GM19467 (cell line): ENCODE results near the gene ABAT.
"Not testable (repeated sequence)": the region's sequence is repeated elsewhere in the genome, so short reads cannot be mapped to it uniquely, and the experiment has no call there.

Experiments
- ATAC-seq: cut with Tn5 transposase; IDR thresholded peaks from one replicate; pipeline ENCODE4 v1.9.1; 2021; ENCODE audit warnings: mild to moderate bottlenecking, moderate library complexity; ENCODE audit not compliant: unreplicated experiment

ABAT gene

DNA sequence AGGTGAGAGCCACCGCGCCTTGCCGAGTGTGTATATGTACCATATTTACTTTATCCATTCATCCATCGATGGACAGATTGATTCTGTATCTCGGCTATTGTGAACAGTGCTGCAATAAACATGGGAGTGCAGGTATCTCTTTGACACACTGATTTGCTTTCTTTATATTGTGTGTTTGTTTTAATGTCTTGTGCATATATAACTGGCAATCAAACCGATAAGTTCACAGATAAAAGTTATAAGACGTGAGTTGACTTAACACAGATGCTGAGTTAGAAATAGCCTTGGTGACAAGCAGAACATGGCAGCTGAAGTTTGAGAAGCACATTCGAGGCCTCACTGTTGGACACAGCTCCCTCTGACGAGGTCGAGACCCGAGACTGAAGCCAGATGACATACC, 99.8 kb downstream of the ABAT start:
- ATAC-seq, result no peak

DNA sequence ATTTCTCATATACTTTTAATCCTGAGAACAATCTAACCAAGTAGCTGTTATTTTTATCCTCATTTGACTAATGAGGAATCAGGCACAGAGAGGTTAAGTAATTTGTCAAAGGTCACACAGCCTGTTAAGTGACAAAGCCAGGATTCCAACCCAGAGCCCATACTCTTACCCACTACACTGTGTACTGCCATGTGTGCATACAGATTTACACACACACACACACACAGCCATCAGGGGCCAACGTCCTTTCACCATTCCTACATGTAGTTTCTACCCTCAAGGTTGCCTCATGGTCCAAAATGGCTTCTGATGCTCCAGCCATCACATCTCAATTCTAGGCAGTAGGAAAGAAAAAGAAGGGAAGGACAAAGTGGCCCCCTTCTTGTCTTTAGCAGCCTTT, 100.9 kb downstream of the ABAT start:
- no peak for ATAC-seq

DNA sequence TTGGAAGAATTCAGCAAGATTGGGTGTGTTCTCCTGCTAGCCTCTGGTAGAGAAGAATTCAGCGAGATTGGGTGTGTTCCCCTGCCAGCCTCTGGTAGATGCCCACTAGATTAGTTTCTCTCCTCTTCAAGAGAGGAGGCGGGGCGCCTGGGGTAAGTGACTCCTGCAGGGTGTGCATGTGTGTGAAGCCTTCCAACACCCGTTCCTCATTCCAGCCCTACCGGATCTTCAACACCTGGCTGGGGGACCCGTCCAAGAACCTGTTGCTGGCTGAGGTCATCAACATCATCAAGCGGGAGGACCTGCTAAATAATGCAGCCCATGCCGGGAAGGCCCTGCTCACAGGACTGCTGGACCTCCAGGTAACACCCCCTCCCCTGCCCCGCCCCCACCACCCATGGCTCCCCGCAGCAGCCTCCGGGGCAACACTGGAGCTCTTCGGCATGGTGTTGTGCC, 101.7 kb downstream of the ABAT start:
- no peak for ATAC-seq

DNA sequence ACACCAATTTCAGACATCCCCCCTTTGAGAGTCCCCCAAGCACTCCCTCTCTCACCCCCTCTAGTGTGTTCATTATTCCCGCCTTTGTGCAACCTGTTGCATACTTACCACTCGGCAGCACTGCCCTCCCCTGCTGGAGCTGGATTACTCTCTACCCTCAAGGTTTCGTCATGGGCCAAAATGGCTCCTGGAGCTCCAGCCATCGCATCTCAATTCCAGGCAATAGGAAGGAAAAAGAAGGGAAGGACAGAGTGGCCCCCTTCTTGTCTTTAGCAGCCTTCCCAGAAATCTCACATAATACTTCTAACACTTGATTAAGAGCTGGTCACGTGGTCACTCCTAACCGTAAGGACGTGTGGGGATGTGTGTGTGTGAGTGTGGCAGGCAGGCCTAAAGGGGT, 102.8 kb downstream of the ABAT start:
- no peak for ATAC-seq

DNA sequence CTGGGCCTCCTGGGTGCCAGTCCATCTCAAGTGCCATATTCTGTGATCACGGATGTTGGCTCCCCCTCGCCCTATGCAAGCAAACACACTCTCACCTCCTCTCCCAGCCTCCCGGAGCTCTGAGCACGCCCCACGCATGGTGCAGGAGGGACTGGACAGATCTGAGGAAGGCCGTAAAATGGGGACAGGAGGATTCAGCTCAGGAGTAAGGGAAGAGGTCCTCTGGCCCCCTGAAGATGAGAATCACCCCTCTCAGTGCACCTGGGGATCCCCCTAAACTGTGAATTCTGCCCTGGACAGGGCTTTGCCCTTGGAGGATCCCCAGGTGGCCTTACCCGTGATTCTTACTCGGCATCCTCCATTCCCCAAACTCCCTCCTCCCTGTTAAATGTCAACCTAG, 107.4 kb downstream of the ABAT start:
- ATAC-seq, result no peak

DNA sequence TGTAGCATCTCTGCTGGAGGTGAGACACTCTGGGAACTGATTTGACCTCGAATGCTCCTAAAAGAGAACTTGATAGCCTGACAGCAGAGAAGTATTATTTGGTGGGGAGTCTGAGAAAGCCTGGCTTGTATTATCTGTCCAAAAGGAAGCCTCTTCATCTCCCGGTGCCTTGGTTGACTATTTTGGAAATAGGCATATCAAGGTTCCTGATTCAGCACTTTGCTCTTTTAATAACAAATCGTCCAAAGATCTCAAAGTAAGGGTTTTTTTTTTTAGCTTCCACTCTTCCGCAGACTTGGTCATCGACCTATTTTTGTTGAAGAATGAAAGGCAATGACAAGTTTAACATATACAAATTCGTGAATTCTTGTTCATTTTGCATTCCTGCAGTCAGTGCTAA, 108.3 kb downstream of the ABAT start:
- no peak for ATAC-seq

DNA sequence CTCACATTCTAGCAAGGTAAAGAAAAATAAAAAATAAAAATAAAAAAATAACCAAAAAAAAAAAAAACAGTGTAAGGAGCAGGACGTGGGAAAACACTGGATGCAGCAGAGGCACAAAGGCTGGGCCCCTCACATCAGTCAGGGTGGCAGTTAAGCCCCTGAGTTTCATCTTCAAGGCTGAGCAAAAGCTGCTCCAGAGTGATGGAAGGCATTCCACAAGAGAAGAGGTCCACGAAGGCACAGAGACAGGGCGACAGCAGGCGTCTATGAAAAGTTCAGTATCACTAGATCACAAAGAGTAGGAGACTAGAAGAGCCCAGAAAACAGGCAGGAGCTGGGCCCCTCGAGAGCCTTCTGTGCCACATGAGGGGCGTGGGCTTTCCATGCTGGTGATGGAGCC, 111.0 kb downstream of the ABAT start:
- ATAC-seq, result no peak

DNA sequence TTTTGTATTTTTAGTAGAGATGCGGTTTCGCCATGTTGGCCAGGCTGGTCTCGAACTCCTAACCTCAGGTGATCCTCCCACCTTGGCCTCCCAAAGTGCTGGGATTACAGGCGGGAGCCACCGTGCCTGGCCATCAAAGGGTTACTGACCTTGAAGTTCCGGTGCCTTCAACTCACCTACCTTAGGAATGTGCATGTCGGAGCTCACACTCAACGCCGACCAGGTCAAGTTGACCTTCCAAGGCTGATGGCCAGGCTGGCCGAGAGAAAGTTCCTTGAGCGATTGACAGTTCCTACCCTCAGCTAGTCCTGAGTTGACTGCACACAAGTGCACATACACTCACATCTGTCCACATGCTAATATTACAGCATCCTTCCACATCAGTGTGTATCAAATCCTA, 111.9 kb downstream of the ABAT start:
- not testable (repeated sequence) for ATAC-seq

DNA sequence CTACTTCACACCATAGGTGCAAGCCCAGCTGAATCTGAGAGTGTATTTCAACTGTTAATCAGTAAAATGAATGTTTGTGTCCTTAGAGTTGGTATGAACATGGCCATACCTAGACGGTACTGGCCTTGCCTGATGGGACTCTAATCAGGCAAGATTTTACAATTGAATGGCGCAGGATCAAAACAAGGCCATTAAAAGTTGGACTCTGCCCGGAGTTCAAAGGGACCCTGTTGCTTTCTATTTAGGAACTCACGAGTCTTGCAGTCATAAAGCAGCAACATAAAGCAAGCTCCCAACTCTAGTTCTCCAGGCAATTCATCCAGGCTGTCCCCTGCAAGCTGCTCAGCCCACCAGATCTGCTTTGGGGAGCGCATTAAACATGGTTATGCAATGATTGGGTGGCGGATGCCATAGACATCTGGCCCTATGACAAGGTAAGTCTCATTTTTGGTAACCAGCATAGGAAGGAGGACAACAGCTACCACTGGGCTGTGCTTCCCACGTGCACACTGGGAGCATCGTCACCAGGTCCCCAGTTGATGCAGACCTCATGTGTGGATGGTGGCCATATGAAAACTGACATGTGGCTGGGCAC, 114.3 kb downstream of the ABAT start:
- no peak for ATAC-seq

DNA sequence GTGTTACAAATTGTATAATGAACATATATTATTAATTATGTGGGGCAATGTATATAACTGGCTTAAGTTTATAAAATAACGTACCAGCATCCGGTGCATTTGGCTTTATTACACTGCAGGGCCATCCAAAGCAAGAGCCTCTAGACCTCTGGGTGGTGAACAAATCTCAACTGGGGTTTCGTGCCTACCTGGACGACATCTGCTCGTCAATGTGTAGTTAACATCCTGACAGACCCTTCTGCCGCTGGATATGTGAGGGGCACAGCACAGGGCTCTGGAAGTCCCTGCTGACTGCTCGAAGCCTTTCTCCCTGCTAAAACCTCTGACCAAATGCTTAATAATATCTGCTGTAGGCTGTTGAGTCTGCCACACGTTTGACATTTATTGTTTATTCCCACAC, 120.7 kb downstream of the ABAT start:
- no peak for ATAC-seq

DNA sequence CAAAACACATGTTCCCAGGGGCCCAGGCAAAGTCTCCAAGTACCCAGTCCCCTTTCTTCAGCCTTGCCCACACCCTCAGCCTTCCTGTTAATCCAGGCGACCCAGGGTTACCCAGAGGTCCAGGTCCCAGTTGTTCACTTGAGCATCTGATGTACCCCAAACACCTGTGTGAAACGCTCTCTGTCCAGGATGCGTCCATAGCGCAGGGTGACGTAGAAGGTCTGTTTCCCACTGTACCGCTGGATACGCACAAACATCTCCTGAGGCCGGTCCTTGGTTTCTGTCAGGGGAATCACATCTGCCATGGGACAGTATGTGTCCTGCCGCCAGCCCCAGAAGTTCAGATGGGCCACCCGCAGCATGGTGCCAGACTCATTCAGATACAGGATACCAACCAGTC, 121.4 kb downstream of the ABAT start:
- ATAC-seq, result no peak

DNA sequence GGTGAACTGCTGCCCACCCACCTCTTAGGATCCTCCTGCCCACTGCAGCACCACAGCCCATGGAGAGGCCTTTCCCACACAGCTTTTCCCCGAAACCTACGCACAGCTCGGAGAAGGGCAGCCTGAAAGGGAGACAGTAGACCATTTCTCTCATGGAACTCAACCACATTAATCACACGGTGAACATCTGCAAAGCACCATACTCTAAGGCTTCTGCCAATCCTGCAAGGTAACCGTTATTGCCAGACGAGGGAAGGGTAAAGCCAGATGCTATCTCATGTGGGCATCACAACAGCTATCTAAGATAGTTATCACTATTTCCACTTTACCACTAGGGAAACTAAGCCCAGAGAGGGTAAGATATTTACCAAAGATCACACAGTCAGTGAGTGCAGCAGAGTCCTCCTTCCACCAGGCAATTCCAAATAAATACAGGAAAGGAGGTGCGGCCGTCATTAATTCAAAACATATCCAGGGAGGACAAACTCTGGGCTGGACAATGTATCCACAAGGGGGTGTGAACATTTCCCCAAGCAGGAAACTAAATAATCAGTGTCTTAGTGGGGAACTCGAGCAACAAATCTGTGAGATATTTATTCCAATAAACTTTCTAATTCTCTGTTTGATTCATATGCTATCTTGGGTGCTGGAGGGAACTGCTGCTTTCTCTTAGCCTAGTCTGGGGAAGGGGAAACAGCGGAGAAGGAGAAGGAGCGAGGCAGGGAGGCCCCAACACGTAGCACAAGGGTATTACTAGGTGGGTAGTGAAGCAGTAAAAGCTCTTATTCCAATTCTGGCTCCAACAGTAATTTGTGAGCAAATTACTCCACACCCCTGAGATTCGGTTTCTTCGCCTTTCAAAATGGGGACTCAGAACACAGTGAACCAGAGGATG, 122.3 kb downstream of the ABAT start:
- ATAC-seq, result no peak

DNA sequence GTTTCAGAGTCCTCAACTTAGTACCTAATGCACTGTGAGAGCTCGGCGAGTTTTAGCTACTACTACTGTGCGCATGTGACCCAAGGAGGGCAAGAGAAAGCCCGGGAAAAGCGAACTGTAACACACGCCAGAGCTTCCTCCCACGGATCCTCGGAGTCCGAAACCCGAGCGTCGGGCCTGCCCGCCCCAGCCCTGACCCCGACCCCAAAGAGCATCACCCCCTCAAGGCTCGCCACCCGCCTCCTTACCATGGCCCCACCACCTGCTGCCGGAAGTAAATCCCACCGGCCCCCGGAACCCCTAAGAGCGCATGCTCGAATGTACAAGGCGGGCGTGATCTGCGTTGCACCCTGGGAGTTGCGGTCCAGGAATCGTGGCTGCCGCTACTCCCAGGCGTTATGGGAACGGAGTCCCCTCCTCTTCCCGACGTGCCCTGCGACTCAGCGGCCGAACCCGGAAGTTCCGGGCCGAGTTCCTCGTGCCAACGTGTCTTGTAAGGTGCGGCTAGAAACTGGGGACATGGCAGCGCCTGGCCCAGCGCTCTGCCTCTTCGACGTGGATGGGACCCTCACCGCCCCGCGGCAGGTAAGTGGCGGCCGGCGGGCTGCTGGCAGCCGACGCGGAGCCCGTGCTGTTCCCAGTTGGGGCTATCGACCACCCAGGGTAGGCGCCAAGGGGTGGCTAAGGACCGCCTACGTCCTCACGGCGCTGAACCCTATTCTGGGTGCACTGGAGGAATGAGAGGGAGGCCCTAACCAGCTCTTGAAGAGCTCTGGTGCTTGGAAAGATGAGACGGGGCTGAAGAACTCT, 123.2 kb downstream of the ABAT start, which contains the start of the genes PMM2 and TMEM186:
Gene PMM2, plus strand, starts transcription at position 476 of the 810 bp plus-strand sequence. Its CDS starts 44 bp downstream, at position 520.
Gene TMEM186, minus strand, starts transcription at position 276 of the 810 bp plus-strand sequence. Its CDS starts 25 bp downstream, at position 251.
- peak; percentile 94 for ATAC-seq

DNA sequence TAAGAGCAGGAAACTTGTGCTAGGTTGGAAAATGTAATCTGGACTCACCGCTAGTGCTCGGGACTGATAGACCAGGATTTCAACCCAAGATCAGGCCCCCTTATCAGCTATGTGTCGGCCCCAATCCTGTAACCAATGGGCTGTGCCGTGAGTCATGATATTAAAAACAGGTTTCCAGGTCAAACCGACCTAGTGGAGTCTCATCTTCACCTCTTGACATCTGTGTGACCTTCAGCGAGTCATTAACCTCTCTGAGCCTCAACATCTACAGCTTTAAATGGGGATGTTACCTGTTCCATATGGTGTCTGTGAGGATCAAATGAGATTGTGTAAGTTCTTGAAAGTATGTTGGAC, 123.7 kb downstream of the ABAT start:
- ATAC-seq, result peak; percentile 1

DNA sequence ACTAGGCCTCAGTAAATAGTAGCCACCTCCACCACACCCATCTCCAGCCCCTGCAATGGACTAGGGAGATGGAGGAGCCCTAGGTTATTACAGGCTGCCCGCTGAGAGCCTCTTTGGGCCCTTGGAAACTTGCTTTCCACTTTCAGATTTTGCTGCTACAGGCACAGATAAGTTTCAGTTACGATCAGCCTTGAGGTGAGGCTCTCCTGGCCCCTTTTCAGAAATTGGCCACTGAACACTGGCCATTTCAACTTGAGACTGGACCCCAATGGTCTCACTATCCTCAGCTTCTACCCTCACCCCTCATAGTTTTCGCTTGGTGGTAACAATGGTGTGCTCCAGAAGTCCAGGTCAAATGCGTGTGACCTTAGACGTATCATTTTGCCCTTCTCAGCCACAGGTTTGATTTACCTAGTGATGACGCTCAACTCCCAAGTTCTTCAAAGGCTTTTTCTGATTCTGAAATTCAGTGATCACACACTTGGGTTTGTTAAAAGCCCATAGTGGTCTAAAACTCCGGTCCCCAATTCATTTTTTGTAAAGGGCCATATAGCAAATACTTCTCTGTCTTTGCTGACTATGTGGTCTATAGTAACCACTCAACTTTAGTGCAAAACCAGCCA, 124.2 kb downstream of the ABAT start:
- no peak for ATAC-seq

DNA sequence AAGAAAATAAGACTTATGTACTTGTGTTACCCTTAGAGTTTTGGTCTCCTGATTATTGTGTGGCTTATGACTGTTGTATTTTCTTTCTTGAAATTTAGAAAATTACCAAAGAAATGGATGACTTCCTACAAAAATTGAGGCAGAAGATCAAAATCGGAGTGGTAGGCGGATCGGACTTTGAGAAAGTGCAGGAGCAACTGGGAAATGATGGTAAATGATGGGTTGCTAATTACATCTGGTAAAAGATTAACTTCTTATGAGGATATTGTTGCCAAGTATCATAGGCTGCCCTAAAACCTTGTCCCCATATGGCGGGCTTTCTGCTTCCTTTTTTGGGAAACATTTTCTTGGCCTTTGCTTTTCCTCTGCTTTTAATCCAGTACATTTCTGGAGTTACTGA, 127.3 kb downstream of the ABAT start:
- no peak for ATAC-seq

DNA sequence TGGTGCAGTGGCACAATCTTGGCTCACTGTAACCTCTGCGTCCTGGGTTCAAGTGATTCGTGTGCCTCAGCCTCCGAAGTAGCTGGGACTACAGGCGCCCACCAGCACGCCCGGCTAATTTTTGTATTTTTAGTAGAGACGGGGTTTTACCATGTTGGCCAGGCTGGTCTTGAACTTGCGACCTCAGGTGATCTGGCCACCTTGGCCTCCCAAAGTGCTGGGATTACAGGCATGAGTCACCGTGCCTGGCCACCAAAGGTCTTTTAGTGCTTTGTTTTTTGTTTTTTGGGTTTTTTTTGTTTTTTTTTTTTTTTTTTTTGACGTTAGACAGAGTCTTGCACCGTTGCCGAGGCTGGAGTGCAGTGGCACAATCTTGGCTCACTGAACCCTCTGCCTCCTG, 129.3 kb downstream of the ABAT start:
- not testable (repeated sequence) for ATAC-seq

DNA sequence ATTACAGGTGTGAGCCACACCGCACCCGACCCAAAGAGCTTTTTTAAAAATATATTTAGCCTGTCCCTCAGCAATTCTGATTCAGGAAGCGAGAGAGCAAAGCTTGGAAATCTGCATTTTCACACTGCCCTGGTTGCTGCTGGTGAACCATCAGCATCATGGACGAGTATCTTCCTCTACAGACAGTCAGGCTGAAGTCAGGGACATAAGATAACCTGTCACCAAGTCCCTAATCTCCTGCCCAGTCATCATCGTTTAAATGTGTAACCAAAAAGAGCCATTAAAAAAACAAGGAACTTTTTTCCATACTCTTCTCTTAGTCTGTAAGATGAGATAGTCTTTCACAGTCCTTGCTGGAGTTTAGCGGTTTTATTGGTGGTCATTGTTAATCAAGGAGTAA, 129.9 kb downstream of the ABAT start:
- ATAC-seq, result no peak

DNA sequence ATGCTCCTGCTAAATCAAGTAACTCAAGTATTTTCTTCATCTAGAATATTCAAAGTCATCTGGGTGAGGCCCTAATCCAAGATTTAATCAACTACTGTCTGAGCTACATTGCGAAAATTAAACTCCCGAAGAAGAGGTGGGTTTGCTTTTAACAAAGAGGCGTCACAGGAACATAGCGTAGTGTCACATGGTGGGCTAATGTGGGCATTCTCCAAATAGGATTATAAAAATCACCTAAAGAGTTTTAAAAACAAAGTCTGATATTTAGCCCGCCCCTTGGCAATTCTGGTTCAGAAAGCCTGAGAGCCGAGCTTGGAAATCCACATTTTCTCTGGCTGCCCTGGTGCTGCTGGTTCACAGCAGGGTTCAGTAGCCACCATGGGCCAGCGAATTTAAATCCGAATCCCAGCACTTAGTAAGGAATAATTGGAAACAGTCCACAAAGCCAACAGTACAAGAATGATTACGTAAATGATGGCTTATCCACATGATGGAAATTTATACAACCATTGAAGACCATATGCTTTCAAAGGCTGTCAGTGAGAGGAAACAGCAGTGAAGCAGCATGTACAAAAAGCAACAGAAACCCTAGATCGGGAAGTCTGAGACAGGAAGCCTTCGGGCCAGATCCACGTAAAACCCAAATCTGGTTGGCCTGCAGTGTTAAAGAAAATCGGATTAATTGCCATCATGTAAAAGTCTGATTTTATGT, 132.0 kb downstream of the ABAT start:
- no peak for ATAC-seq

DNA sequence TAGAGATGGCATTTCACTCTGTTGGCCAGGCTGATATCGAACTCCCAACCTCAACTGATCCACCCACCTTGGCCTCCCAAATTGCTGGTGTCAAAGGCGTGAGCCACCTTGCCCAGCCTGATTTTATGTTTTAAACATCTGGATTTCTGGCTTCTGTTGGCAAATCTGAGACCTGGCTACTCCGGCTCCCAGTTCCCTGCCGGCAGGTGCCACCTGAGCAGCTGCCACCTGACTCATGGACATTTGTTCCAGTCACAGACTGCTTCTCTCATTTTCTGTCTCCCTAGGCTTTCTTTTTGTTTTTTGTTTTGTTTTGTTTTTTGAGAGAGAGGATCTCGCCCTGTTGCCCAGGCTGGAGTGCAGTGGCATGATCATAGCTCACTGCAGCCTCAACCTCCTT, 132.8 kb downstream of the ABAT start:
- no peak for ATAC-seq
